ENCODE results near the gene COL9A2.

Gene COL9A2

GRCh38 chr1:40301541-40302299 lies 15.4 kb downstream of the COL9A2 start:
- DNase-seq, result no peak

DNA sequence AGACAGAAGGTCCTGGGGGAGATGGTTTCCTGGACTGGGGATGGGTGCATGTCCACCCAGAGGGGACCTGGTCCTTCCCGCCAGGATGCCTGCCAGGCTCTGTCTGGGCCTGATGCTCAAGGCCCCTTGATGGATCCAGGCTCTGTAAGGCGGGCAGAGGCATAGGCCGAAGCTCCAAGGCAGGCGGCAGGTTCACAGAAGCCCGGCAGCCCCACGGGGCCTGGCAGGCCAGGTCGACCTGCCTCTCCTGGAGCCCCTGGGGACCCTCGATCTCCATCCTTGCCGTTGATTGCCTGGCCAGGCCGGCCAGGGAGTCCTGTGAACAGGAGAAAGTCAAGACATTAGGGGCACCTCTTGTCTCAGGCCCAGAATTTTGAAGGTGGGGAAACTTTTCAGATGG lies 16.0 kb downstream of the COL9A2 start:
- DNase-seq, result no peak

GRCh38 chr1:40300651-40301050 lies 16.4 kb downstream of the COL9A2 start:
- DNase-seq, result no peak

DNA sequence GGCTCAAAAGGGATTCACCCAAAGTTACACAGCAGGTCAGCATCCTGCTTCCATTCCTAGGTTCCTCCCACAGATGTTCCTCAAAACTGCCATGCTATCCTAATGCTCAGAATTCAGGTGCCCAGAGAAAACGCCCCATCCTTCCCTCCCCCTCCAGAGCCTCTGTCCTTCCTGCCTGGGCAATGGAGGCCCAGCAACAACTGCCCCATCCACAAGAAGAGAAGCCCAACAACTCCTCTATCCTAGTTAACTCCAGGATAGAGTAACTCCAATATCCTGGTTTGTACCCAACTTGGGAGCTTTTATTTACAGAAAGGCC lies 16.9 kb downstream of the COL9A2 start:
- DNase-seq, result no peak

DNA sequence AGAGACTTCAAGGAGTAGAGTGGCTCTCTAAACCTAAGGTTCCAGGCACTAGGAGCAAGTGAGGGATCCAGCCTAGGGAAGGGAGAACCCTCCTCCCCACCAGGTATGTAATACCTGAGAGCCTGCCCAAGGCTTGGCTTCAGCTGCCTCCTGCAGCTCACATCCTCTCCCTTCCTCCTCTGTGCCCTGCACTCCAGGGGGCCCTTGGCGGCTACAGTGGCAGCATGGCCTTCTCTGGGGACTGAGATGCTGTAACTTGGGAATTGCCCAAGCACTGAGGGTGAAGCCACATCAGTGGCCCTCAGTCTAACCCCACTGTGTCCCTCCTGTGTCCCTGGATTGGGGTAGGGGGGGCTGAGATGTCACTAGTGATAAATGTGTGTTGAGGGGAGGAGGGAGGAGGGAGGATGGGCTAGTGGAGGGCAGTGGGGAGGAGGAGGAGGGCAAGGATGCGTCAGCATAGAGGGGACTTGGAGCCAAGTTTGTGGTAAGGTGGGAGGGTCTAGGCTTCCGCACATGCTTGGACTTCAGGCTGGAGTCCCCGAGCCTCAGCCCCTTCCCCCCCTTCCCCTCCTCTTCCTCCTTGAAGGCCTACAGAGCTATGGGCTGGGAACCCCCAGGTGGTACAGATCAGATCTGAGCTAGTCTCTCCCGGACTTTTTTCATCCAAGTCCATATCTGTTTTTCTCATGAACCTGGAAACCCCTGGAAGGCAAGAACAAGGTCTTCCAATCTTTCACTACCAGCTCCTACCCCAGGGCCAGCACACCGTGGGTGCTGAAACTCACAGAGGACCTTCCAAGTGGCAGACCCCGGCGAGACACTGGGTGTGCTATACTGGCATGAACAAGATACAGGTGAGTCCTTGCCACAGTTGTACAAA lies 17.5 kb downstream of the COL9A2 start:
- no peak for DNase-seq

- no peak for DNase-seq
These were observed 25.8 kb downstream of the COL9A2 start for GRCh38 chr1:40291293-40291692.

- DNase-seq, result no peak
These were observed 35.2 kb downstream of the COL9A2 start for GRCh38 chr1:40281853-40282252.

GRCh38 chr1:40276122-40276521 lies 41.0 kb downstream of the COL9A2 start:
- DNase-seq, result no peak

GRCh38 chr1:40274331-40274730 lies 42.8 kb downstream of the COL9A2 start:
- DNase-seq, result no peak

GRCh38 chr1:40273547-40274166 lies 43.4 kb downstream of the COL9A2 start:
- DNase-seq, result no peak

DNA sequence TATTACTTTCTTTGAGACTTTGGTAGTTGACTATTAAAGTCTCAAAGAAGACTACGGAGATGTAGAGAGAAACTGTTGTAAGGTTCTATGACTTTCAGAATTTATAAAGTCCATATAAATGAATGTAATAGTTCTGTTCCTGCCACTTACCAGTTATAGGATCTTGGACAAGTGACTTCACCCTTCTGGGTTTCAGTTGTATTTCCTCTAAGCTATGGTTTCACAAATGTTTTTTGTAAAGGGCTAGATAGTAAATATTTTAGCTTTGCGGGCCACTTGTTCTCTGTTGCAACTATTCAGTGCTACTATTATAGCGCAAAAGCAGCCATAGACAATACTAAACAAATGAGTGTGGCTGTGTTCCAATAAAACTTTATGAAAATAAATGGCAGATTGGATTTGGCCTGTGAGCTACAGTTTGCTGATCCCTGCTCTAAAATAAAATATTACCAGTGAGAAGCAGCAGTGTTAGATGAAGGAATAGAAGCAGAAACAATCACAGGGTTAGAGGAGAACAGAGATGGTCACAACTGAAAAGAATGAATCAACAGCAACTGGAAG lies 44.4 kb downstream of the COL9A2 start:
- DNase-seq, result no peak

- DNase-seq, result no peak
These were observed 46.8 kb downstream of the COL9A2 start for GRCh38 chr1:40270152-40270834.

DNA sequence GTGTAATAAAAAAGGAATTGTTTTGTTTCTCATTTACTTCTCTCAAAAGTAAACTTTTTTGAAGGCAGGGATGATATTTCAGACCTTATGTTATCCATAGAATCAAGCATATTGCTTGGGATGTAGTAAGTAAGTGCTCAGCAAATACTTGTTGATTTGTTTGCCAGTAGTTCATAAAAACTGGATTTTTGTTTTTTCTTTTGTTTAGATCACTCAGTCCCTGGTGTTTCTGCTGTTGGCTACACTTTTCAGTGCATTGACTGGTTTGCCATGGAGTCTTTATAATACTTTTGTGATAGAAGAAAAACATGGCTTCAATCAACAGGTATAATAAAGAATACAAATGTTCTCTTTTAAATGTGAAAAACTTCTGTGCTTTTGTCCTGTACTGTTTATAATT lies 48.9 kb downstream of the COL9A2 start:
- no peak for DNase-seq

DNA sequence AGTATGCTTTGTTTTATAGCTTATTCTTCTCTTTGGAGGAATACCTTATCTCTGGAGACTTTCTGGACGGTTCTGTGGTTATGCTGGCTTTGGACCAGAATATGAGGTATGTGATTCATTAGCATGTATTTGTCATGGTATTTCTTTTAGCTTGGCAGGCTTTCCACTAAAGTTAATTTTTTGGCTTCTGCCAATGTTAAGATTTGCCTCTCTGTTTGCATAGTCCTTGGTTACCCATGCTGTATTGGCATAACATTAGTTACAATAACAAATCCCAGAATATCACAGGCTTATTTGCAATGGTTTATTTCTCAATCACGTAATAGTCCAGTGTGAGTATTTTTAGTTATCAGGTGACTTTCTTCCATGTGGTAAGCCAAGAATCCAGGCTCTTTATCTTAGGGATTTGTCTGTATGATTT lies 49.3 kb downstream of the COL9A2 start:
- DNase-seq, result no peak

- DNase-seq, result no peak
These were observed 50.1 kb downstream of the COL9A2 start for GRCh38 chr1:40266786-40267535.

GRCh38 chr1:40265919-40266318 lies 51.2 kb downstream of the COL9A2 start:
- DNase-seq, result no peak

DNA sequence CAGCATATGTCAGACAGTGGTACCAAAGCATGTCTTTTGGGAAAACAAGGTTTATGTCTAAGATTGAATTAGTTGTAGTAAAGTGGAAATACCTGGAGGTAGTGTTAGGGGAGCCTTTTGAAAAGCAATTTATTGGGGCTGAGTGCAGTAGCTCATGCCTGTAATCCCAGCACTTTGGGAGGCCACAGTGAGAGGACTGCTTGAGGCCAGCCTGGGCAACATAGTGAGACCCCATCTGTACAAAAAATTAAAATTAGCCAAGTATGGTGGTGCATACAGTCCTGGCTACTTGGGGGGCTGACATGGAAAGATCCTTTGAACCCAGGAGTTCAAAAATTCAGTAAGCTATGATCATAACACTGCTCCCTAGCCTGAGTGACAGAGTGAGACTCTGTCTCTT lies 51.8 kb downstream of the COL9A2 start:
- no peak for DNase-seq

- DNase-seq, result no peak
These were observed 52.7 kb downstream of the COL9A2 start for GRCh38 chr1:40264354-40264781.

DNA sequence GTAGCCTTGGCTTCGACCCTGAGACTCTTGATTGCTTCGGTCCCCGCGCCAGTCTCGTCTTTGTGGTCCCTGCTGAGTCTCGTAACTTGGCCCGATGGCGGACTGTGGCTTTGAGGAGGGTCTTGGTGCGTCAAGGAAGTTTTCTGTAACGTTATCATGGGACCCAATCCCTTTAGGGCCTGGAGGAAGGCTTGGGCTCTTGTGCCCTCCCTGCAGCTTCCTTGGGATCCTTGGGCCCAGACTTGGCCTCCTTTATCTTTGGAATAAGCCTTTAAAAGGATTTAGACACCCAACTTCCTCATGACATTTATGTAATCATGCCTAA lies 58.7 kb downstream of the COL9A2 start:
- no peak for DNase-seq

GRCh38 chr1:40257688-40258444 lies 59.2 kb downstream of the COL9A2 start, which contains the start of gene ZMPSTE24:
Gene ZMPSTE24 (plus strand): TSS chr1:40258236. CDS start chr1:40258272, 36 bp downstream.
- DNase-seq, result peak; percentile 95 to 97

DNA sequence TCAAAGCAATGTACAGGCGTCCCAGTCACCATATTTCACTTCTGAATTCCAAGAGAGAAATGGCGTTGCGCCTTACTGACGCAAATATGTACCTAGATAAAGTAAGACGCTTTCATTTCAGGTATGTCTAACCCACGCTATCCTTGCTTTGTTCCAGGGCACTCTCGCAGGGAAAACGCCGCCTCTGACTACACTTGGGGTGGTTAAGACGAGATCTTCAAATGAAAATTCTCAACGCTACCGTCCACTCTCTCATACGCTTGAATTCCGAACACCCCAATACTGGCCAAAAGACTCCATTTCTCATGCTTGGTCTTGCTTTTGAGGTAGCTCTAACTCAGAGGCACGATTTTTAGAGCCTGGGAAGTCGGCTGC lies 59.8 kb downstream of the COL9A2 start:
- no peak for DNase-seq

All from NCI-H524 (cell line).